Uterus (tissue), 2 donors: ENCODE results near the gene ABCG5.

Experiments used
- CTCF ChIP-seq, 4 experiments: fragments of 200-600 bp in 2 of 4; fragments of 450-650 bp in 2 of 4; sonication (generic) in 2 of 4; IDR thresholded peaks; one replicate each; pipeline ENCODE4 v1.5.1; 2016 to 2019; ENCODE audit warnings: antibody characterized with exemption in 4 of 4, mild to moderate bottlenecking in 2 of 4, moderate library complexity in 1 of 4
- POLR2A ChIP-seq, 2 donors: fragments of 450-650 bp; IDR thresholded peaks; one replicate each; pipeline ENCODE4 v1.6.1; 2016; ENCODE audit warnings: antibody characterized with exemption in 2 of 2, mild to moderate bottlenecking in 1 of 2, moderate library complexity in 1 of 2

GRCh38 chr2:43814711-43815110, 23.9 kb downstream of the ABCG5 start:
- no peak for TF ChIP-seq CTCF (IDR thresholded peaks at IDR 0.05)
- no peak for TF ChIP-seq POLR2A (IDR thresholded peaks at IDR 0.05)
